Spleen (tissue), 7 donors: Measurements from ENCODE around the gene BCL6B.

Experiments
- CTCF ChIP-seq, 11 experiments: fragments of 200-600 bp in 7 of 11; fragments of 450-650 bp in 4 of 11; sonication (generic) in 4 of 11; IDR thresholded peaks in 8 of 11; conservative IDR thresholded peaks in 3 of 11; 1 replicate in 7 of 11; 2 replicates in 4 of 11; pipeline versions ENCODE4 v1.4.0 to v1.8.0; 2016 to 2021; ENCODE audit warnings: antibody characterized with exemption in 11 of 11, inconsistent platforms in 4 of 11, mild to moderate bottlenecking in 1 of 11
- POLR2A ChIP-seq, 3 donors: fragments of 450-650 bp; IDR thresholded peaks; one replicate each; pipeline ENCODE4 v1.5.1; 2017; ENCODE audit warnings: antibody characterized with exemption in 3 of 3, mild to moderate bottlenecking in 1 of 3
- POLR2AphosphoS5 ChIP-seq, 3 donors: sonication (generic); formaldehyde crosslinking; IDR thresholded peaks; one replicate each; pipeline ENCODE4 v1.5.1; 2017; ENCODE audit warnings: antibody characterized with exemption in 3 of 3
- donor health status: DM: no; HTN: no; CAD: no; lungs with moderate emphysema.
- donor health status: DM: no; HTN: no; CAD: no.
- donor health status: DM: no; HTN: no; CAD: no.

DNA sequence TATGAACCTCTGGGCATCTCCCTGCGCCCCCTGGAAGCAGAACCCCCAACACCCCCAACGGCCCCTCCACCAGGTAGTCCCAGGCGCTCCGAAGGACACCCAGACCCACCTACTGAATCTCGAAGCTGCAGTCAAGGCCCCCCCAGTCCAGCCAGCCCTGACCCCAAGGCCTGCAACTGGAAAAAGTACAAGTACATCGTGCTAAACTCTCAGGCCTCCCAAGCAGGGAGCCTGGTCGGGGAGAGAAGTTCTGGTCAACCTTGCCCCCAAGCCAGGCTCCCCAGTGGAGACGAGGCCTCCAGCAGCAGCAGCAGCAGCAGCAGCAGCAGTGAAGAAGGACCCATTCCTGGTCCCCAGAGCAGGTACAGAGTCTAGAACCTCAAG is 1.5 kb downstream of the BCL6B start:
- no peak for TF ChIP-seq CTCF (IDR thresholded peaks at IDR 0.05 in 8 of 11, conservative IDR thresholded peaks at IDR 0.05 in 3 of 11)
- no peak for TF ChIP-seq POLR2A (IDR thresholded peaks at IDR 0.05)
- no peak for TF ChIP-seq POLR2AphosphoS5 (IDR thresholded peaks at IDR 0.05)
